Measurements from ENCODE around the gene FNBP1.

FNBP1 gene

GRCh38 chr9:130045725-130046450 lies 2.9 kb upstream of the FNBP1 start (continued):
- no peak for TF ChIP-seq ISL1 (CRISPR knock-in tag; IDR thresholded peaks at IDR 0.05)

GRCh38 chr9:130043654-130044623 lies 950 bp upstream of the FNBP1 start:
- no peak for ATAC-seq
- TF ChIP-seq TCF4 (CRISPR knock-in tag; IDR thresholded peaks at IDR 0.05; ENCODE audit: borderline replicate concordance) (no peak), CSDC2 (CRISPR knock-in tag; IDR thresholded peaks at IDR 0.05) (no peak), ZNF70 (CRISPR knock-in tag; IDR thresholded peaks at IDR 0.05) (no peak), RARB (CRISPR knock-in tag; IDR thresholded peaks at IDR 0.05) (no peak), PATZ1 (CRISPR knock-in tag; IDR thresholded peaks at IDR 0.05; ENCODE audit: borderline replicate concordance) (no peak), POU6F1 (CRISPR knock-in tag; IDR thresholded peaks at IDR 0.05; ENCODE audit: borderline replicate concordance, low read depth) (no peak), SNAI2 (CRISPR knock-in tag; IDR thresholded peaks at IDR 0.05) (no peak), OSR1 (CRISPR knock-in tag; IDR thresholded peaks at IDR 0.05) (no peak), ZNF565 (CRISPR knock-in tag; conservative IDR thresholded peaks at IDR 0.05; ENCODE audit: low read depth) (no peak), CREB5 (CRISPR knock-in tag; IDR thresholded peaks at IDR 0.05; ENCODE audit: low read depth) (no peak), BACH2 (CRISPR knock-in tag; IDR thresholded peaks at IDR 0.05; ENCODE audit: borderline replicate concordance) (no peak), GLIS3 (CRISPR knock-in tag; IDR thresholded peaks at IDR 0.05) (no peak), ZFP30 (CRISPR knock-in tag; IDR thresholded peaks at IDR 0.05) (no peak), ZFP3 (CRISPR knock-in tag; IDR thresholded peaks at IDR 0.05) (no peak), ZNF8 (CRISPR knock-in tag; IDR thresholded peaks at IDR 0.05) (no peak), ISL1 (CRISPR knock-in tag; IDR thresholded peaks at IDR 0.05) (no peak), ZC3H10 (CRISPR knock-in tag; IDR thresholded peaks at IDR 0.05) (no peak), ARNTL (CRISPR knock-in tag; IDR thresholded peaks at IDR 0.05; ENCODE audit: borderline replicate concordance, low read depth) (no peak), ESRRG (CRISPR knock-in tag; IDR thresholded peaks at IDR 0.05) (no peak), TSHZ2 (CRISPR knock-in tag; IDR thresholded peaks at IDR 0.05) (no peak)

GRCh38 chr9:130042406-130042884 lies 544 bp downstream of the FNBP1 start:
- no peak for TF ChIP-seq ISL1 (CRISPR knock-in tag; IDR thresholded peaks at IDR 0.05)
- TF ChIP-seq ZFP3 (CRISPR knock-in tag; IDR thresholded peaks at IDR 0.05), result no peak
- TF ChIP-seq PATZ1 (CRISPR knock-in tag; IDR thresholded peaks at IDR 0.05; ENCODE audit: borderline replicate concordance), result no peak
- TF ChIP-seq TCF4 (CRISPR knock-in tag; IDR thresholded peaks at IDR 0.05; ENCODE audit: borderline replicate concordance), result no peak
- no peak for TF ChIP-seq CSDC2 (CRISPR knock-in tag; IDR thresholded peaks at IDR 0.05)
- no peak for TF ChIP-seq BACH2 (CRISPR knock-in tag; IDR thresholded peaks at IDR 0.05; ENCODE audit: borderline replicate concordance)
- ATAC-seq, result peak; percentile 41

Measured in SK-N-SH treated with all-trans-retinoic acid at 6 μM for 48 hours (cell line).